ENCODE data around the gene AP2S1. TPM values are rescaled to one million over a fixed set of nuclear protein-coding genes. Genes with fewer than 3 reads are reported as not detected.

The AP2S1 gene
- total RNA-seq, 1 donor from 2014 or later: 96.9 TPM

DNA sequence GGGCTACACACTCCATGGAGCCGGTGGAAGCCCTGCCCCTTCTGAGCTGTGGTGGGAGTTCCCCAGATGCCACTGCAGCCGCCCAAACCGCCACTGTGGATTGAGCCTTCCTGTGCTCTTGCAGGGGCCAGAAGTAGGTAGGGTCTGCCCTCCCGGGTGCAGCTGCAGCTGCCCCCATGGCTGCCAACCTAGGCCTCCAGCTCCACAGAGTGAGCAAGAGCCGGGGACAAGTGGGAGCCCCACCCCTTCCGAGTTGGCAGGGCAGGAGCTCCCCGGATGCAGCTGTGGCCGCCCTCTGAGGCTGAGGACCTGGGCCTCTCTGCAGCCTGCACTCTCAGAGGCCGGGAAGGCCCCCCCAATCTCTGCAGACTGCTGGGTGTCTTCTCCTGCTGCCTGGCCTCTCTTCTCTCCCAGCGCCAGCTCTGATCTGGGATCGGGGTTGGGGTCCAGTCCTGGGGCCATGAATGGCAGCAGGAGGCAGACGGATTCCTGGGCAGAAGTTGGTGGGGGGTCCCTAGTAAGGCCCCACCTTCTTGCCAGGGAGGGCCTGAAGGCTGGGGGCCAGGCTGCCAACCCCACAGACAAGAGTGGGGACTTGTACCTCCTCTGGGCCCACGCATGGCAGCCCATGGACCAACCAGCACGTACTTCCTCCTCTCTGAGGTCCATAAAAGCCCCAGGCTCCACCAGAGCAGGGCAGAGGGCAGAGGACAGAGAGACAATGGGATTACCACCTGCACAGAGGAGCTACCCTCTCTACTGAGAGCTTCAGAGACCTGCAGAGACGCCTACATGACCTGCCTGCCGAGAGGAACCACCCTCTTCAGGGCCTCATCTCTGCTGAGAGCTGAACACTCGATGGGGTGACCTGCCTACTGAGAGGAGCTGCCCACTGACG is 28.9 kb downstream of the AP2S1 start:
- Mint-ChIP-seq H3K4me1 (ENCODE audit: low read depth) (no peaks in the 10 kb centered on the region), H3K4me3 (ENCODE audit: low read depth) (no peak overlapping the region), H3K36me3 (ENCODE audit: insufficient read depth) (no peaks in the 10 kb centered on the region), H3K27me3 (peaks cover 16% of the 10 kb centered on the region), H3K27ac (no peak overlapping the region), H3K9me3 (ENCODE audit: low read depth) (no peaks in the 10 kb centered on the region)
- TF ChIP-seq, protein P1, sequence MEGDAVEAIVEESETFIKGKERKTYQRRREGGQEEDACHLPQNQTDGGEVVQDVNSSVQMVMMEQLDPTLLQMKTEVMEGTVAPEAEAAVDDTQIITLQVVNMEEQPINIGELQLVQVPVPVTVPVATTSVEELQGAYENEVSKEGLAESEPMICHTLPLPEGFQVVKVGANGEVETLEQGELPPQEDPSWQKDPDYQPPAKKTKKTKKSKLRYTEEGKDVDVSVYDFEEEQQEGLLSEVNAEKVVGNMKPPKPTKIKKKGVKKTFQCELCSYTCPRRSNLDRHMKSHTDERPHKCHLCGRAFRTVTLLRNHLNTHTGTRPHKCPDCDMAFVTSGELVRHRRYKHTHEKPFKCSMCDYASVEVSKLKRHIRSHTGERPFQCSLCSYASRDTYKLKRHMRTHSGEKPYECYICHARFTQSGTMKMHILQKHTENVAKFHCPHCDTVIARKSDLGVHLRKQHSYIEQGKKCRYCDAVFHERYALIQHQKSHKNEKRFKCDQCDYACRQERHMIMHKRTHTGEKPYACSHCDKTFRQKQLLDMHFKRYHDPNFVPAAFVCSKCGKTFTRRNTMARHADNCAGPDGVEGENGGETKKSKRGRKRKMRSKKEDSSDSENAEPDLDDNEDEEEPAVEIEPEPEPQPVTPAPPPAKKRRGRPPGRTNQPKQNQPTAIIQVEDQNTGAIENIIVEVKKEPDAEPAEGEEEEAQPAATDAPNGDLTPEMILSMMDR (IDR thresholded peaks at IDR 0.05; ENCODE audit: unreplicated experiment): no peak
- no peak for DNase-seq (ENCODE audit: low spot score, unreplicated experiment)

DNA sequence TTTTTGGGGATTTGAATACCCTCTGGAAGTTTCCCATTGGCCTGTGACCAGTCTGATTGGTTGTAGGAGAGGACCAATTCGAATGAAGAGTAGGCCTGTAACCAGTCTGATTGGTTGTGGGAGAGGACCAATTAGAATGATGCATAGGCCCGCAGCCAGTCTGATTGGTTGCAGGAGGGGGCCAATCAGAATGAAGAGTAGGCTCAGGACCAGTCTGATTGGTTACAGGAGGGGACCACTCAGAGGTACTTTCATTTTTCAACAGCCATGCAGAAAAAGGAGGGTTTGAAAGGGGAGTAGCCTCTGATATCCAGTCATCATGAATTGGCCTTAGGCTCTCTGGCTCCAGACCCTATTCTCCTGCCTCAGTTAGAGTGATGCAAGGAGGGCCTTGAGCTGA is 31.8 kb downstream of the AP2S1 start:
- no peaks in the 10 kb centered on the region for H3K9me3 Mint-ChIP-seq (ENCODE audit: low read depth)
- H3K27ac Mint-ChIP-seq: no peak overlapping the region
- no peak overlapping the region for H3K4me3 Mint-ChIP-seq (ENCODE audit: low read depth)
- TF ChIP-seq, protein P1 (IDR thresholded peaks at IDR 0.05; ENCODE audit: unreplicated experiment): no peak
- DNase-seq (ENCODE audit: low spot score, unreplicated experiment): no peak
- no peaks in the 10 kb centered on the region for H3K36me3 Mint-ChIP-seq (ENCODE audit: insufficient read depth)
- peaks cover 10% of the 10 kb centered on the region for H3K27me3 Mint-ChIP-seq
- H3K4me1 Mint-ChIP-seq (ENCODE audit: low read depth): peaks cover 2% of the 10 kb centered on the region

DNA sequence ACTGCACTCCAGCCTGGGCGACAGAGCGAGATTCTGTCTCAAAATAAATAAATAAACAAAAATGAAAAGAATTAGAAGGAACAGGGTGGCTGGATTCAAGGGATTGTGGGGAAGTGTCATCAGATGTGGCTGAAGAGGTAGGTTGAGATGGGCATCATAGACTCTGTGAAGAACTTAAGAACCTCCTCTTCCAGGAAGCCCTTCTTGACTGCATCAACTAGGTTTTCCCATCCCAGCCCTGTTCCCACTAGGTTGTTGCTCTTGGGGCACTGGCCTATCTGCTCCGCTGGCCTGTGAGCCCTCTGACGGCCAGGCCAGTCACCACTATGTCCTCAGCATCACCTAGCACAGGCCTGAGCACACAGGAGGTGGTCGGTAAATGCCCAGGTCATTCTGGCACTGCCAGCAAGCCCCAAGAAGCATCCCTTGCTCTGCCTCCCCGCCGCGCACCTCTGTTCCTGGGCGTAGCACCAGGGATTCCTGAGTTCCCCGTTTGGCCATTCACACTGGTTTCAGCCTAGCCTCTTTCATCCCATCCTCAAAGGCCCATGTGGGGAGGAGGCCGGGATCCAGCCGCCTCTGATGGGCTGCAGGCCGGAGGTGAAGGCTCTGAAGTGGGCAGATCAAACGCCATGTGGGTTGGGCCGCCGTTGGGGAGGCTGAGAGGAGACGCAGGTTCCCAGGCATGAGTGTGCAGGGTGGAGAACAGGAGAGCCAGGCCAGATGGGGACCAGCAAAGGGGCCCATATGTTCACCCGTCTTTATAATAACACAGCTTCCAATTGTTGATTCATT is 34.6 kb downstream of the AP2S1 start:
- Mint-ChIP-seq H3K36me3 (ENCODE audit: insufficient read depth) (no peaks in the 10 kb centered on the region), H3K4me1 (ENCODE audit: low read depth) (peaks cover 4% of the 10 kb centered on the region), H3K27ac (no peak overlapping the region), H3K4me3 (ENCODE audit: low read depth) (no peak overlapping the region), H3K9me3 (ENCODE audit: low read depth) (no peaks in the 10 kb centered on the region), H3K27me3 (peaks cover 12% of the 10 kb centered on the region)
- TF ChIP-seq, protein P1 (IDR thresholded peaks at IDR 0.05; ENCODE audit: unreplicated experiment): no peak
- no peak for DNase-seq (ENCODE audit: low spot score, unreplicated experiment)

DNA sequence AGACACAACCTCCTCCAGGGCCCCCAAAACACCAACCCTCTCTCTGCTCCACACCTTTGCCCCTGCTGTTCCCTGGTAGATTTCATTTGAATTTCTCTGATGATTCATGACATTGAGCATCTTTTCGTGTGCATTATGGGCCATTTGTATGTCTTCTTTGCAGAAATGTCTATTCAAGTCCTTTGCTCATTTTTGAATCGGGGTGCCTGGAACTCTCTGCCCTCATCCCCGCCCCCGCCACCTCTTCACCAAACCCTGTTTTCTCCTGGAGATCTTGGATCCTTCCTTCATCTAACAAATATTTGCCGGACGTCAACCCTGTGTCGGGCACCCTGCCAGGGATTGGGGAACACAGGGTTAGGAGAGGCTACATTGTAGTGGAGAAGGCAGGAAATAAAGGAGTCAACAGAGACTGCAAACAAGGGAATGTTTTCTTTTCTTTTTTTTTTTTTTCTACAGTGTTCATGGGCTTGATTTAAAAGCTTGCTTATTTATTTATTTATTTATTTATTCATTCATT is 36.7 kb downstream of the AP2S1 start:
- no peak for DNase-seq (ENCODE audit: low spot score, unreplicated experiment)
- Mint-ChIP-seq H3K4me1 (ENCODE audit: low read depth) (peaks cover 4% of the 10 kb centered on the region), H3K4me3 (ENCODE audit: low read depth) (no peak overlapping the region), H3K36me3 (ENCODE audit: insufficient read depth) (no peaks in the 10 kb centered on the region), H3K27me3 (peaks cover 6% of the 10 kb centered on the region), H3K9me3 (ENCODE audit: low read depth) (no peaks in the 10 kb centered on the region), H3K27ac (no peak overlapping the region)
- TF ChIP-seq, protein P1 (IDR thresholded peaks at IDR 0.05; ENCODE audit: unreplicated experiment): no peak
